DOHH2 (cell line): ENCODE results near the gene SSH2.
A peak's percentile ranks its signal among the peaks of the same experiment; 100 is the strongest.

ENCODE experiments used
- EZH2phosphoT487 ChIP-seq: fragments of 200-600 bp; sonication (generic); IDR thresholded peaks from 2 replicates; pipeline ENCODE4 v1.6.1; 2017; ENCODE audit warnings: borderline replicate concordance, mild to moderate bottlenecking, antibody characterized with exemption, low read length, moderate library complexity, mixed read lengths
- TF ChIP-seq, protein P1 (sequence below): fragments of 200-600 bp; sonication (generic); IDR thresholded peaks from one replicate; pipeline ENCODE4 v1.5.1; 2014; ENCODE audit warnings: antibody characterized with exemption, mild to moderate bottlenecking, low read depth, low read length; ENCODE audit not compliant: poor library complexity, severe bottlenecking

DNA sequence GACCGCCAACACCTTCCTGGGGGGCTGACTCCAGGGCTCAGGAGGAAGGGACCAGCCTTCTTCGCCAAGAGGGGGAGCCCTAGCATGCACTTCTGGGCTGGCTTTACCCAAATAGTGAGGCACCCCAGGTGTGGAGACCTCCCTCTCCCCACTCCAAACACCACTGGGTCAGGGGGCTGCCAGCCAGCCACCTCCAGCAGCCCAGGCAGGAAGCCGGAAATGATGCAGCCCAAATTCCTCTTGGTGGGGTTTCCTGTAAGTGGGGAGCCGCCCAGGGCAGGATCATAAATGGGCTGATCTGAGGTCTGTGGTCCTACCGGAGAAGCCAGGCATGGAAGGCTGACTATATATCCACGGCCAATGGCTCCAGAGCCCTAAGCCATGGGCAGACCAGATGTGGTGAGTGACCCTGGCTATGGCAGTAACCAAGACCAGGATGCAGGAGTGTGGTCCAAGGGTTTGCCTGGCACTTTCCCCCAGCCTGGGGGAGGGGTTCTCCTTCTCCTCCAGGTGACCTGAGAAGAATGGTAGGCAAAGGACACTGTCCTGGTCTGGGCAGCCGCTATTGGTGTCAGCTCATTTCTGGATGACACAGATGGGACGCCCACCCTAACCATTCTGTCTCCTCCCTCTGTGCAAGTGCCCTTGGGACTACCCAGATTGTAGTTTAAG lies 344.8 kb downstream of the SSH2 start:
- TF ChIP-seq, protein P1, sequence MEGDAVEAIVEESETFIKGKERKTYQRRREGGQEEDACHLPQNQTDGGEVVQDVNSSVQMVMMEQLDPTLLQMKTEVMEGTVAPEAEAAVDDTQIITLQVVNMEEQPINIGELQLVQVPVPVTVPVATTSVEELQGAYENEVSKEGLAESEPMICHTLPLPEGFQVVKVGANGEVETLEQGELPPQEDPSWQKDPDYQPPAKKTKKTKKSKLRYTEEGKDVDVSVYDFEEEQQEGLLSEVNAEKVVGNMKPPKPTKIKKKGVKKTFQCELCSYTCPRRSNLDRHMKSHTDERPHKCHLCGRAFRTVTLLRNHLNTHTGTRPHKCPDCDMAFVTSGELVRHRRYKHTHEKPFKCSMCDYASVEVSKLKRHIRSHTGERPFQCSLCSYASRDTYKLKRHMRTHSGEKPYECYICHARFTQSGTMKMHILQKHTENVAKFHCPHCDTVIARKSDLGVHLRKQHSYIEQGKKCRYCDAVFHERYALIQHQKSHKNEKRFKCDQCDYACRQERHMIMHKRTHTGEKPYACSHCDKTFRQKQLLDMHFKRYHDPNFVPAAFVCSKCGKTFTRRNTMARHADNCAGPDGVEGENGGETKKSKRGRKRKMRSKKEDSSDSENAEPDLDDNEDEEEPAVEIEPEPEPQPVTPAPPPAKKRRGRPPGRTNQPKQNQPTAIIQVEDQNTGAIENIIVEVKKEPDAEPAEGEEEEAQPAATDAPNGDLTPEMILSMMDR, result peak; percentile 64
- no peak for TF ChIP-seq EZH2phosphoT487
